Measurements from ENCODE around the gene TAS2R41.

The TAS2R41 gene

GRCh38 chr7:143493751-143494150 lies 16.1 kb downstream of the TAS2R41 start:
- no peak for DNase-seq (ENCODE audit: low read depth)

- no peak for DNase-seq (ENCODE audit: low read depth)
Measured at GRCh38 chr7:143494622-143495021, 16.9 kb downstream of the TAS2R41 start.

- DNase-seq (ENCODE audit: low read depth) = no peak
Measured at GRCh38 chr7:143495851-143496250, 18.2 kb downstream of the TAS2R41 start.

- no peak for DNase-seq (ENCODE audit: low read depth)
Measured at GRCh38 chr7:143496263-143496662, 18.6 kb downstream of the TAS2R41 start.

- DNase-seq (ENCODE audit: low read depth) = no peak
Measured at GRCh38 chr7:143497008-143497795, 19.5 kb downstream of the TAS2R41 start.

- DNase-seq (ENCODE audit: low read depth) = peak; percentile 53
Measured at GRCh38 chr7:143499246-143499645, 21.6 kb downstream of the TAS2R41 start.

GRCh38 chr7:143499743-143500348 lies 22.2 kb downstream of the TAS2R41 start:
- peak; percentile 20 for DNase-seq (ENCODE audit: low read depth)

- DNase-seq (ENCODE audit: low read depth) = no peak
Measured at GRCh38 chr7:143503261-143503660, 25.6 kb downstream of the TAS2R41 start.

- DNase-seq (ENCODE audit: low read depth) = no peak
Measured at GRCh38 chr7:143504215-143504936, 26.7 kb downstream of the TAS2R41 start.

- DNase-seq (ENCODE audit: low read depth) = no peak
Measured at GRCh38 chr7:143504937-143505297, 27.2 kb downstream of the TAS2R41 start.

- DNase-seq (ENCODE audit: low read depth) = no peak
Measured at GRCh38 chr7:143505838-143506237, 28.2 kb downstream of the TAS2R41 start.

- DNase-seq (ENCODE audit: low read depth) = no peak
Measured at GRCh38 chr7:143507094-143507518, 29.4 kb downstream of the TAS2R41 start.

- DNase-seq (ENCODE audit: low read depth) = no peak
Measured at GRCh38 chr7:143507534-143508055, 29.9 kb downstream of the TAS2R41 start.

GRCh38 chr7:143510854-143511592 lies 33.4 kb downstream of the TAS2R41 start:
- no peak for DNase-seq (ENCODE audit: low read depth)

- no peak for DNase-seq (ENCODE audit: low read depth)
Measured at GRCh38 chr7:143511593-143512047, 33.9 kb downstream of the TAS2R41 start.

GRCh38 chr7:143512488-143513340 lies 35.0 kb downstream of the TAS2R41 start:
- DNase-seq (ENCODE audit: low read depth) = no peak

- DNase-seq (ENCODE audit: low read depth) = no peak
Measured at GRCh38 chr7:143514487-143514886, 36.8 kb downstream of the TAS2R41 start.

- no peak for DNase-seq (ENCODE audit: low read depth)
Measured at GRCh38 chr7:143514995-143515735, 37.5 kb downstream of the TAS2R41 start.

GRCh38 chr7:143516981-143517380 lies 39.3 kb downstream of the TAS2R41 start:
- no peak for DNase-seq (ENCODE audit: low read depth)

GRCh38 chr7:143518521-143518920 lies 40.8 kb downstream of the TAS2R41 start:
- no peak for DNase-seq (ENCODE audit: low read depth)
